A549 (cell line): Measurements from ENCODE around the gene HINT3. TPM values are rescaled to one million over a fixed set of nuclear protein-coding genes. Genes with fewer than 3 reads are reported as not detected.

Experiments
- ATAC-seq, 2 experiments: fragments of 200-7000 bp in 1 of 2; fragments of >200 bp in 1 of 2; cut with Nextera tagmentation in 1 of 2; cut with Tn5 transposase in 1 of 2; 3 replicates each; pipeline versions ENCODE4 v1.8.0 to v1.9.1; 2018 to 2020; ENCODE audit warnings: mild to moderate bottlenecking in 1 of 2, moderate library complexity in 1 of 2
- CTCF ChIA-PET: fragments of 300-600 bp; sonication (Branson Sonifier 250); formaldehyde crosslinking; extraction: SDS; loops from one replicate; lab custom pipeline; 2021; ENCODE audit warnings: antibody characterized with exemption, inconsistent platforms; lab: Yijun Ruan, JAX
- POLR2A ChIA-PET: fragments of 350-600 bp; formaldehyde crosslinking; extraction: SDS; loops from one replicate; lab custom pipeline; 2021; ENCODE audit warnings: antibody characterized with exemption, inconsistent platforms; lab: Yijun Ruan, JAX
- DNase-seq, 2 experiments: peaks; one replicate each; pipeline versions ENCODE4 v3.0.0 to v3.0.0-alpha.2; 2011 to 2016; ENCODE audit warnings: low read depth in 1 of 2, low spot score in 1 of 2
- FAIRE-seq: peaks from 2 replicates; lab custom pipeline; 2011; peaks lifted over from hg19 to GRCh38; lab: Jason Lieb, UNC
- H3K27ac ChIP-seq, 2 experiments: fragments of >200 bp; sonication (Bioruptor Twin); formaldehyde crosslinking; 3 replicates each; pipeline ENCODE4 v1.5.1; 2016 to 2017
- H3K4me1 ChIP-seq: fragments of >200 bp; sonication (Bioruptor Twin); formaldehyde crosslinking; 3 replicates; pipeline ENCODE4 v1.6.1; 2016
- H3K4me2 ChIP-seq: fragments of >200 bp; sonication (Bioruptor Twin); formaldehyde crosslinking; 3 replicates; pipeline ENCODE4 v1.6.1; 2016
- H3K4me3 ChIP-seq: fragments of >200 bp; sonication (Bioruptor Twin); formaldehyde crosslinking; 3 replicates; pipeline ENCODE4 v1.5.1; 2016
- H3K9me3 ChIP-seq: fragments of >200 bp; sonication (Bioruptor Twin); formaldehyde crosslinking; 3 replicates; pipeline ENCODE4 v1.6.1; 2016
- BHLHE40 ChIP-seq: IDR thresholded peaks from 2 replicates; pipeline ENCODE4 v1.6.1; 2012; ENCODE audit warnings: low read depth, low read length, inconsistent platforms
- CBX2 ChIP-seq: fragments of 200-600 bp; sonication (generic); IDR thresholded peaks from 2 replicates; pipeline ENCODE4 v1.6.1; 2016; ENCODE audit warnings: low read depth, mild to moderate bottlenecking, borderline replicate concordance
- CEBPB ChIP-seq, 2 experiments: fragments of >200 bp in 1 of 2; sonication (Bioruptor Twin) in 1 of 2; formaldehyde crosslinking in 1 of 2; IDR thresholded peaks; 2 replicates each; pipeline ENCODE4 v1.6.1; 2012 to 2016
- CHD2 ChIP-seq: fragments of 150-350 bp; IDR thresholded peaks from 2 replicates; pipeline ENCODE4 v1.6.1; 2014; ENCODE audit warnings: low read length; ENCODE audit not compliant: partially characterized antibody
- CHD4 ChIP-seq: fragments of 200-600 bp; sonication (generic); IDR thresholded peaks from 2 replicates; pipeline ENCODE4 v1.6.1; 2016; ENCODE audit warnings: antibody characterized with exemption, mild to moderate bottlenecking, borderline replicate concordance
- EHF ChIP-seq: fragments of 250-450 bp; sonication (Bioruptor Pico); IDR thresholded peaks from 2 replicates; pipeline ENCODE4 v1.5.0; 2020; ENCODE audit warnings: mild to moderate bottlenecking
- FOSL2 ChIP-seq, 2 experiments: fragments of 450-650 bp in 1 of 2; fragments of >200 bp in 1 of 2; sonication (Bioruptor Twin) in 1 of 2; formaldehyde crosslinking; IDR thresholded peaks; 2 replicates each; pipeline versions ENCODE4 v1.5.0 to v1.6.1; 2016 to 2020; ENCODE audit warnings: mild to moderate bottlenecking in 1 of 2, moderate library complexity in 1 of 2
- HOXA7 ChIP-seq: fragments of 250-450 bp; sonication (Bioruptor Pico); IDR thresholded peaks from 2 replicates; pipeline ENCODE4 v1.5.0; 2020; ENCODE audit warnings: mild to moderate bottlenecking, moderate library complexity
- JUN ChIP-seq, 2 experiments: fragments of >200 bp; sonication (Bioruptor Twin); formaldehyde crosslinking; IDR thresholded peaks; 2 replicates in 1 of 2; 3 replicates in 1 of 2; pipeline ENCODE4 v1.6.1; 2016 to 2017
- JUNB ChIP-seq: fragments of >200 bp; sonication (Bioruptor Twin); formaldehyde crosslinking; IDR thresholded peaks from 2 replicates; pipeline ENCODE4 v1.6.1; 2016
- MAFK ChIP-seq: fragments of 450-650 bp; IDR thresholded peaks from 2 replicates; pipeline ENCODE4 v1.6.1; 2014; ENCODE audit not compliant: partially characterized antibody
- NPAS2 ChIP-seq: fragments of 250-450 bp; sonication (Bioruptor Pico); IDR thresholded peaks from 2 replicates; pipeline ENCODE4 v1.8.0; 2022; ENCODE audit warnings: mild to moderate bottlenecking, moderate library complexity, borderline replicate concordance
- NR3C1 ChIP-seq: fragments of >200 bp; sonication (Bioruptor Twin); formaldehyde crosslinking; IDR thresholded peaks from 3 replicates; pipeline ENCODE4 v1.6.1; 2017
- PHF8 ChIP-seq: fragments of 200-600 bp; sonication (generic); IDR thresholded peaks from 2 replicates; pipeline ENCODE4 v1.6.1; 2016; ENCODE audit warnings: low read depth, mild to moderate bottlenecking, antibody characterized with exemption, moderate library complexity, borderline replicate concordance
- RAD21 ChIP-seq, 2 experiments: fragments of >200 bp in 1 of 2; sonication (Bioruptor Twin) in 1 of 2; formaldehyde crosslinking in 1 of 2; IDR thresholded peaks in 1 of 2; conservative IDR thresholded peaks in 1 of 2; 2 replicates in 1 of 2; 3 replicates in 1 of 2; pipeline ENCODE4 v1.6.1; 2012 to 2018; ENCODE audit warnings: inconsistent platforms in 1 of 2
- RCOR1 ChIP-seq: fragments of 150-350 bp; IDR thresholded peaks from 2 replicates; pipeline ENCODE4 v1.6.1; 2014; ENCODE audit warnings: antibody characterized with exemption, low read length, low read depth
- RNF2 ChIP-seq: fragments of 200-600 bp; sonication (generic); IDR thresholded peaks from 2 replicates; pipeline ENCODE4 v1.6.1; 2016; ENCODE audit warnings: low read depth, mild to moderate bottlenecking, antibody characterized with exemption, moderate library complexity, borderline replicate concordance
- SMC3 ChIP-seq: fragments of >200 bp; sonication (Bioruptor Twin); formaldehyde crosslinking; IDR thresholded peaks from 3 replicates; pipeline ENCODE4 v1.6.1; 2018; ENCODE audit warnings: inconsistent platforms
- TP53 ChIP-seq: fragments of 250-450 bp; sonication (Bioruptor Pico); IDR thresholded peaks from 2 replicates; pipeline ENCODE4 v1.5.0; 2021; ENCODE audit warnings: mild to moderate bottlenecking, moderate library complexity
- ZSCAN20 ChIP-seq: fragments of 250-450 bp; sonication (Bioruptor Pico); IDR thresholded peaks from 2 replicates; pipeline ENCODE4 v1.8.0; 2022; ENCODE audit warnings: mild to moderate bottlenecking, moderate library complexity
- WGBS: methylation state at CpG from one replicate; pipeline ENCODE4 v1.1.6; 2017; ENCODE audit errors: missing lambda C conversion rate; 5-methylcytosine and 5-hydroxymethylcytosine counted together
- polyA plus RNA-seq, 4 experiments: library from polyadenylated mRNA; depleted of rRNA in 3 of 4; stranded (reverse); fragments of >200 nt; fragmentation: RNase III in 1 of 4; extraction: RNeasy Plus Mini Kit Qiagen cat#74134 plus additional on column Dnase treatment in 1 of 4; gene quantifications; 2 replicates in 3 of 4; 3 replicates in 1 of 4; pipeline ENCODE4 v1.2.3, GENCODE V29; 2011 to 2017
- TF ChIP-seq, protein P1 (sequence below): IDR thresholded peaks from 2 replicates; pipeline ENCODE4 v1.6.1; 2012; ENCODE audit warnings: low read depth, borderline replicate concordance
- TF ChIP-seq, protein P2 (sequence below): IDR thresholded peaks from 2 replicates; pipeline ENCODE4 v1.6.1; 2012
- TF ChIP-seq, protein P3 (sequence below): fragments of >200 bp; sonication (Bioruptor Twin); formaldehyde crosslinking; IDR thresholded peaks from 2 replicates; pipeline ENCODE4 v1.6.1; 2016
- TF ChIP-seq, protein P4 (sequence below): fragments of >200 bp; sonication (Bioruptor Twin); formaldehyde crosslinking; IDR thresholded peaks from 3 replicates; pipeline ENCODE4 v1.5.1; 2016
- TF ChIP-seq, protein P5 (sequence below): fragments of 450-650 bp; IDR thresholded peaks from 2 replicates; pipeline ENCODE4 v1.6.1; 2014; ENCODE audit warnings: antibody characterized with exemption
- TF ChIP-seq, protein P6 (sequence below): fragments of 250-450 bp; sonication (Bioruptor Pico); IDR thresholded peaks from 2 replicates; pipeline ENCODE4 v1.5.0; 2020; ENCODE audit warnings: low read depth, mild to moderate bottlenecking, moderate library complexity

HINT3 gene
- polyA plus RNA-seq, 2 of the 4 experiments (the other 2 are of a cell fraction): 4.7 to 13.0 TPM

DNA sequence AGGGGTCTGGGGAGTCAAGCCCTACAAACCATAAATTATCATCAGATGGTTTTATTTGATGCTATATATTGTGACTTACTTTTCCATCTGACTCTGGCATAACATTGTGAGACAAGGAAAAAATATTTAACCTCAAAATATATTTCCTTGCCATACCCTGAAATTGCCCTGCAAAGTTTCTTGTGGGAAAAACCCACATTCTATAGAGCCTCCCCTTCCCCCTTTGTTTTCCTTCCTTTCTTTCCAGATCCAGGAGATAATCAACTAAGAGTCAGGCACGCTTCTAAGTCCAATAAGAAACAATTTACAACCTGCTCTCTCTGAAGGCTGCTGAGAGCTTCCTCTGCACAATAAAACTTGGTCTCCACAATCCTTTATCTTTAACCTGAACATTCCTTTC is 17.5 kb upstream of the HINT3 start:
- Histone ChIP-seq H3K4me3 (no peak overlapping the region), H3K9me3 (no peaks in the 10 kb centered on the region), H3K27ac (peak overlapping the region; percentile 12 to 93; a peak in 4 of 6 replicates), H3K4me2 (no peak overlapping the region), H3K4me1 (peaks cover 53% of the 10 kb centered on the region)
- CTCF ChIA-PET: interaction anchor here (2.0 to 4.6 kb wide), 3 partner anchors 15 to 17 kb away, joined by 8 to 18 read pairs (median 9); partner anchors contain the start of gene HINT3
- 75% methylated on average over 1 of the region's 1 CpG for WGBS
- ATAC-seq (no peak), DNase-seq (no peak), FAIRE-seq (no peak)
- POLR2A ChIA-PET: no interaction called here
- TF ChIP-seq CEBPB (IDR thresholded peaks at IDR 0.05): no peak
- no peak for TF ChIP-seq NPAS2
- TF ChIP-seq RCOR1: no peak
- no peak for TF ChIP-seq CBX2
- no peak for TF ChIP-seq RNF2
- TF ChIP-seq NR3C1: no peak
- TF ChIP-seq, protein P1, sequence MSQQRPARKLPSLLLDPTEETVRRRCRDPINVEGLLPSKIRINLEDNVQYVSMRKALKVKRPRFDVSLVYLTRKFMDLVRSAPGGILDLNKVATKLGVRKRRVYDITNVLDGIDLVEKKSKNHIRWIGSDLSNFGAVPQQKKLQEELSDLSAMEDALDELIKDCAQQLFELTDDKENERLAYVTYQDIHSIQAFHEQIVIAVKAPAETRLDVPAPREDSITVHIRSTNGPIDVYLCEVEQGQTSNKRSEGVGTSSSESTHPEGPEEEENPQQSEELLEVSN: no peak
- TF ChIP-seq JUN (IDR thresholded peaks at IDR 0.05): no peak

DNA sequence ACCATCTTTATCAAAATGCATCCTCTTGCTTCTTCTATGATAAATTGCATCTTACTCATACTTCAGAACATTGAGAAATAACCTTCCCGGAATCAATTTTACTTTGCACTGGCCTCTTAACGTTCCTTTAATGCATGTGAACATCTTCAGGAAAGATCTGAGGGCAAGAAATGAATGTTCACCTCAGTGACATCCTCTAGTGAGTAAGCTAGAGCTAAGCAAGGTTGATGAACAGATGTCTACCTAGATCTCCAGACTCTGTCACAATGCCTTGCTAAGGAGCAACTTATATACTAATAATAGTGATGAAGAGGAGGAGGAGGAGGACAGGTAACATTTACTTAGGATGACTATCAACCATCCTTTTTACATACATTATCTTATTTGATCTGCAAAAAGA is 16.8 kb upstream of the HINT3 start:
- no peak overlapping the region for H3K4me3 ChIP-seq
- DNase-seq: no peak
- peak overlapping the region; percentile 93 to 98 for H3K27ac ChIP-seq
- peak overlapping the region; percentile 48; the same call in 2 of the 3 replicates for H3K4me2 ChIP-seq
- ChIA-PET POLR2A (no interaction called here), CTCF (interaction anchor here (2.4 to 4.6 kb wide), 2 partner anchors 14 to 16 kb away, joined by 9 to 18 read pairs; partner anchors contain the start of gene HINT3)
- WGBS: 74% methylated on average over 2 of the region's 2 CpGs
- peaks cover 61% of the 10 kb centered on the region for H3K4me1 ChIP-seq
- TF ChIP-seq, protein P2, sequence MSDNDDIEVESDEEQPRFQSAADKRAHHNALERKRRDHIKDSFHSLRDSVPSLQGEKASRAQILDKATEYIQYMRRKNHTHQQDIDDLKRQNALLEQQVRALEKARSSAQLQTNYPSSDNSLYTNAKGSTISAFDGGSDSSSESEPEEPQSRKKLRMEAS: no peak
- no peak for TF ChIP-seq HOXA7 (CRISPR knock-in tag)
- no peak for TF ChIP-seq CHD4
- TF ChIP-seq, protein P3, sequence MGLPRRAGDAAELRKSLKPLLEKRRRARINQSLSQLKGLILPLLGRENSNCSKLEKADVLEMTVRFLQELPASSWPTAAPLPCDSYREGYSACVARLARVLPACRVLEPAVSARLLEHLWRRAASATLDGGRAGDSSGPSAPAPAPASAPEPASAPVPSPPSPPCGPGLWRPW: no peak
- TF ChIP-seq, protein P1: no peak
- no peak for TF ChIP-seq MAFK
- no peak for TF ChIP-seq PHF8
- TF ChIP-seq RAD21 (conservative IDR thresholded peaks at IDR 0.05 in 1 of 2, IDR thresholded peaks at IDR 0.05 in 1 of 2): no peak
- no peak for TF ChIP-seq JUNB
- no peak for TF ChIP-seq BHLHE40
- TF ChIP-seq ZSCAN20 (CRISPR knock-in tag): no peak
- TF ChIP-seq, protein P4, sequence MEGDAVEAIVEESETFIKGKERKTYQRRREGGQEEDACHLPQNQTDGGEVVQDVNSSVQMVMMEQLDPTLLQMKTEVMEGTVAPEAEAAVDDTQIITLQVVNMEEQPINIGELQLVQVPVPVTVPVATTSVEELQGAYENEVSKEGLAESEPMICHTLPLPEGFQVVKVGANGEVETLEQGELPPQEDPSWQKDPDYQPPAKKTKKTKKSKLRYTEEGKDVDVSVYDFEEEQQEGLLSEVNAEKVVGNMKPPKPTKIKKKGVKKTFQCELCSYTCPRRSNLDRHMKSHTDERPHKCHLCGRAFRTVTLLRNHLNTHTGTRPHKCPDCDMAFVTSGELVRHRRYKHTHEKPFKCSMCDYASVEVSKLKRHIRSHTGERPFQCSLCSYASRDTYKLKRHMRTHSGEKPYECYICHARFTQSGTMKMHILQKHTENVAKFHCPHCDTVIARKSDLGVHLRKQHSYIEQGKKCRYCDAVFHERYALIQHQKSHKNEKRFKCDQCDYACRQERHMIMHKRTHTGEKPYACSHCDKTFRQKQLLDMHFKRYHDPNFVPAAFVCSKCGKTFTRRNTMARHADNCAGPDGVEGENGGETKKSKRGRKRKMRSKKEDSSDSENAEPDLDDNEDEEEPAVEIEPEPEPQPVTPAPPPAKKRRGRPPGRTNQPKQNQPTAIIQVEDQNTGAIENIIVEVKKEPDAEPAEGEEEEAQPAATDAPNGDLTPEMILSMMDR: no peak
- TF ChIP-seq, protein P5, sequence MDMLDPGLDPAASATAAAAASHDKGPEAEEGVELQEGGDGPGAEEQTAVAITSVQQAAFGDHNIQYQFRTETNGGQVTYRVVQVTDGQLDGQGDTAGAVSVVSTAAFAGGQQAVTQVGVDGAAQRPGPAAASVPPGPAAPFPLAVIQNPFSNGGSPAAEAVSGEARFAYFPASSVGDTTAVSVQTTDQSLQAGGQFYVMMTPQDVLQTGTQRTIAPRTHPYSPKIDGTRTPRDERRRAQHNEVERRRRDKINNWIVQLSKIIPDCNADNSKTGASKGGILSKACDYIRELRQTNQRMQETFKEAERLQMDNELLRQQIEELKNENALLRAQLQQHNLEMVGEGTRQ: no peak
- no peak for TF ChIP-seq SMC3
- TF ChIP-seq CHD2: no peak
- TF ChIP-seq EHF (CRISPR knock-in tag): no peak
- TF ChIP-seq, protein P6, sequence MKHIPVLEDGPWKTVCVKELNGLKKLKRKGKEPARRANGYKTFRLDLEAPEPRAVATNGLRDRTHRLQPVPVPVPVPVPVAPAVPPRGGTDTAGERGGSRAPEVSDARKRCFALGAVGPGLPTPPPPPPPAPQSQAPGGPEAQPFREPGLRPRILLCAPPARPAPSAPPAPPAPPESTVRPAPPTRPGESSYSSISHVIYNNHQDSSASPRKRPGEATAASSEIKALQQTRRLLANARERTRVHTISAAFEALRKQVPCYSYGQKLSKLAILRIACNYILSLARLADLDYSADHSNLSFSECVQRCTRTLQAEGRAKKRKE (CRISPR knock-in tag): no peak
- TF ChIP-seq FOSL2 (IDR thresholded peaks at IDR 0.05): no peak
- TF ChIP-seq FOSL2 (CRISPR knock-in tag; IDR thresholded peaks at IDR 0.05): no peak
- TF ChIP-seq TP53 (CRISPR knock-in tag): no peak
- ATAC-seq: no peak
- no peak for FAIRE-seq
- H3K9me3 ChIP-seq: no peaks in the 10 kb centered on the region
